NCI-H2227 treated with DMSO at 0.1 percent for 48 hours (cell line): Measurements from ENCODE around the gene TMEM255A.

Experiments
- DNase-seq: peaks from one replicate; lab custom pipeline; 2025; lab: John Stamatoyannopoulos, UW

Gene TMEM255A

GRCh38 chrX:120308558-120308957, 2.7 kb downstream of the TMEM255A start:
- no peak for DNase-seq

GRCh38 chrX:120306630-120307029, 4.6 kb downstream of the TMEM255A start:
- DNase-seq = no peak

- DNase-seq = no peak
These were observed 5.6 kb downstream of the TMEM255A start for GRCh38 chrX:120305531-120306141.

DNA sequence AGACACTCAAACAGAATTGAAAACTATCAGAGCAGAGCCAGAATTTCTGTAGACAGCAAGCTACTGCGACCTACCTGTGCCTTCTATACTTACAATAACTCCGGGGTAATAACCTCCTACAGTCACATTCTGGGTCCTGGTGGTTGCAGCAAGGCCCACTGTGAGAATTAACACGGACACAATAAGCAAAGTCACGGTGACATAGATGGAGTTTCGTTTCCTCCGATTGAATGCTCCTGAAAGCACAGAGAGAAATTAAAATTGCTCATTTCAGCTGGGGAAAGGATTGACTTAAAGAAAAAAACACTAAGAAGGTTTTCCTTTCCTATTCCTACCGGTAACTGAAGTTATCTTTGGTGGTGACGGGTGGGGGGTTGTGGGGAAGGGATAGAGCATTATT, 7.0 kb downstream of the TMEM255A start:
- DNase-seq = no peak

GRCh38 chrX:120302434-120302833, 8.8 kb downstream of the TMEM255A start:
- DNase-seq = peak; percentile 18

- peak; percentile 39 for DNase-seq
These were observed 9.3 kb downstream of the TMEM255A start for GRCh38 chrX:120301960-120302359.

- DNase-seq = no peak
These were observed 9.8 kb downstream of the TMEM255A start for GRCh38 chrX:120301497-120301896.

DNA sequence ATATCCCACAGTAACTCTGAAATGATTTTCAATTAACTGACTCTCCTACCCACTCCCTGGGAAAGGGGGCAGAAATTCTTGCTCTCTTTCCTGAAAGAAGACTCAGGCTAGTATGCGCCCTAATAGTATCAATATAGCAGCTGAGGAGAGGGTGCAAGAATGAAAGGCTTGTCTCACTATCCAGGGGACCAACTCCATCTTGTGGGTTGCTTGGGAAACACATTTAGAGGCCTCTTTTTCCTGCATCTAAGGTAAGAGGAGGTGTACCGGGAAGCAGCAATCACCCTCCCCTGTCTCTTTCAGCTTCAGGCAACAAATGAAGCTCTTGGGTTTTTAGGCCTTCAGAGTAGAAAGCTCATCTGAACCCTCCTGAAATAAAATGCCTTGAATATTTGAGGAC, 11.3 kb downstream of the TMEM255A start:
- DNase-seq = no peak

GRCh38 chrX:120297923-120298322, 13.3 kb downstream of the TMEM255A start:
- no peak for DNase-seq

- peak; percentile 96 for DNase-seq
These were observed 16.6 kb downstream of the TMEM255A start for GRCh38 chrX:120294651-120295050.

DNA sequence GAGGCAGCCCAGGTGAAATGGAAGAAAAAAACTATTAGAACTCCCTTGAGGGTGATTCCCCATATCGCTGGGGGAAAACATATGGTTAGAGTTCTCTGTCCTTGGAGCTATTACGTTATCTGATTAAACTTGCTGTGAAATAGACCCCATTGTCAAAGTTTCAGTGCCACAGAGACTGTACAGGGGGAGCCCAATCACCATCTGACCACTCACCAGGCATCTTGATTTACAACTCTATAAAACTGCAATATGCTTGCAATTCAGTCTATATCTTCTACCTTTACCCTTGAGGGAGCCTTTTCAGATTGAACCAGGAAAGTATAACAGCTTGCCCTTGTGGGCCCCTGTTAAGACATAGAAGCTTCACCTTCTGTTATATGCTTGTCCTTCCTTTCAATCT, 18.2 kb downstream of the TMEM255A start:
- no peak for DNase-seq

DNA sequence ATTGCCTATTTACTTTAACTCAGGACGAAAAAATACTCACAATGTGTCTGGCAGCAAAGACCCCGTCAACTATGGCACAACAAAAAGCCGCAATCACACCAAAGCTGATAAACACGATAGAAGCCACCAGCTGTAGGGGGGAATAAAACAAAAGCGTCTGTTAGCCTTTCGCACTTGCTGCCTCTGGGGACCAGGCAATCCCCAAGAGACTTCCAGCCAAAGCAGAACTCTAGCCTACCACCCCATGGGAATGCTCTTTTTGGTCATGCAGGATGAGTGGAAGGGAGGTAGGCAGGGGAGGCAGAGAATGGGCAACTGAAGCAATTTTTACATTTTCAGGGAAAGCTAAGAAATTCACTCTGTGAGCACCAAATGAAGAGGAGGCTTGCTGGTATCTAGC, 20.1 kb downstream of the TMEM255A start:
- no peak for DNase-seq

DNA sequence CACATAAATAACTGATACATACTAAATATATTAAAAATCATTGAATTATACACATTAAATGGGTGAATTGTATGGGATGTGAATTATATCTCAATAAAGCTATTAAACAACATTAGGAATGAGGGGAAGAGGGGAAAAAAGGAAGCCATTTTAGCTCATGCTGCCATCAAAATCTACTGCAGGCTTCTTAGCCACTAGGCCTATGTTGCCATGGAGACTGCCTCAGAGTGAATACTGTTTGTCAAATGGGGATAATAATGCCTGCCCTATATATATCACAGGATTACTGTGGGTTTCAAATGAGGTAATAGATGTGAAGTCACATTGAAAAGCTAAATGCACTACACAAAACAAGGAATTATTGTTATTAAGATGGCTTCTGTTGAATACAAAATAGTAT, 21.2 kb downstream of the TMEM255A start:
- no peak for DNase-seq

- DNase-seq = no peak
These were observed 23.6 kb downstream of the TMEM255A start for GRCh38 chrX:120287513-120288112.

GRCh38 chrX:120286733-120287512, 24.3 kb downstream of the TMEM255A start:
- no peak for DNase-seq

- no peak for DNase-seq
These were observed 28.6 kb downstream of the TMEM255A start for GRCh38 chrX:120282697-120283096.

- no peak for DNase-seq
These were observed 29.5 kb downstream of the TMEM255A start for GRCh38 chrX:120281761-120282160.

- DNase-seq = no peak
These were observed 30.1 kb downstream of the TMEM255A start for GRCh38 chrX:120281021-120281624.

DNA sequence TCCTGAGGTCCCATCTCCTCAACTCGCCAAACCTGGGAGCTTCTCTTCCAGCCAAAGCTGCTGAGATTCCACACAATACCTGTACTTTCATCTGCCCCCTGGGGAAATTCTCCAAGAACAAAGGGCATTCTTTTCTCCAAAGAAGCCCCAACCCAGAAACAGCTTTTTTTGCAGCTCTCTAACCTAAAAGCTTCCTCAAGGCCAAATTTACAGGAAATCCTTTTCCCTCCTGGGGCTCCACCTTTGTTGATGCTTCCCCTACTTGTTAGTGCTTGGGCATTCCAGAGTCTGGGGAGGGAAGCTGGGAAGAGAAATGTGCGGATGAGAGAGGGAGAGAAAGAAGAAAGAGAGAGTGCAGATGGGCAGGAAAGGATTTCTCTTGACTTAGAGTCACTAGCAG, 36.3 kb downstream of the TMEM255A start:
- no peak for DNase-seq

GRCh38 chrX:120274145-120274544, 37.1 kb downstream of the TMEM255A start:
- DNase-seq = no peak

DNA sequence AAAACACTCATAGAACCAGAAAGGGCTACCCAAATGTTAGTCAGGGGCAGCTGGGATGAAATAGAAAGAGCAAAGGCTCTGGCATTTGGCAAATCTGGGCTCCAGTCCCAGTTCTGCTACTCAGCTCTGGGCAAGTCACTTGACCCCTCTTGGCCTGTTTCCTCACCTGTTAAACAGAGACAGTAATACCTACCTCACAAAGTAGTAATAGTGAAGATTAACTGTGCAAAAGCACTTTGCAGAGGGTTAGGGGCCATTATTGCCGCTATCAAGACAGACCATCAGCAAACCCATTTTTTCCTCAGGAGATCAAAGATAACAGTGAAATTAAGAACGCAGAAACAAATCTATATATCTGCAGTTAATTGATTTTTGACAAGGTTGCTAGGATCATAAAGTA, 40.0 kb downstream of the TMEM255A start:
- DNase-seq = no peak

- DNase-seq = no peak
These were observed 40.7 kb downstream of the TMEM255A start for GRCh38 chrX:120270567-120270966.
